HG03520 (cell line): Measurements from ENCODE around the gene ZNF467.

Experiments used
- ATAC-seq: cut with Tn5 transposase; IDR thresholded peaks from one replicate; pipeline ENCODE4 v1.9.1; 2021; ENCODE audit warnings: mild to moderate bottlenecking, moderate library complexity; ENCODE audit not compliant: unreplicated experiment

ZNF467 gene

GRCh38 chr7:149772241-149772955 is 990 bp downstream of the ZNF467 start:
- no peak for ATAC-seq

DNA sequence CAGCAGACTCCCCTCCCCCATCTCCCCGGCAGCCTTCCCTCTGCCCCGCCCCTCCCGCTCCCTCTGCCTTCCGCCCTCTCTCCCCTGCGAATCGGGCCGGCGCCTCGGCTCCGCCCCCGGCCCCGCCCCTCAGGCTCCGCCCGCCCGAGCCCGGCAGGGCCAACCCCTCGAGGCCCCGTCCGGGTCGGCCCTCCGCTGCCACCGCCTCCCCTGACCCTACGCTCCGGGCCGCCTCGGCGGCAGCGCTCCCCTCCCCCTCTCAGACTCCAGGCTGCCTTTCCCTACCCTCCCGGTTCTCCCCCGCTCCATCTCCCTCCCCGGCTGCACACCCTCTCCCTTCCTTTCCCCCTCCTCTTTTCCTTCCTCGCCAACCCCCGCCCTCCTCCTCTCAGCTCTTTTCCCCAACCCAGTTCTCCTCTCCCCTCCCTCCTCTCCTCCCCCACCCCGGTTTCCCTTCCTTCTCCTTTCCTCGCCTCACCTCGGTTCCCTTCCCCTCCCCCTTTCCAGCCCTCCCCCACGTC is 1.6 kb downstream of the ZNF467 start:
- ATAC-seq: peak; percentile 93

DNA sequence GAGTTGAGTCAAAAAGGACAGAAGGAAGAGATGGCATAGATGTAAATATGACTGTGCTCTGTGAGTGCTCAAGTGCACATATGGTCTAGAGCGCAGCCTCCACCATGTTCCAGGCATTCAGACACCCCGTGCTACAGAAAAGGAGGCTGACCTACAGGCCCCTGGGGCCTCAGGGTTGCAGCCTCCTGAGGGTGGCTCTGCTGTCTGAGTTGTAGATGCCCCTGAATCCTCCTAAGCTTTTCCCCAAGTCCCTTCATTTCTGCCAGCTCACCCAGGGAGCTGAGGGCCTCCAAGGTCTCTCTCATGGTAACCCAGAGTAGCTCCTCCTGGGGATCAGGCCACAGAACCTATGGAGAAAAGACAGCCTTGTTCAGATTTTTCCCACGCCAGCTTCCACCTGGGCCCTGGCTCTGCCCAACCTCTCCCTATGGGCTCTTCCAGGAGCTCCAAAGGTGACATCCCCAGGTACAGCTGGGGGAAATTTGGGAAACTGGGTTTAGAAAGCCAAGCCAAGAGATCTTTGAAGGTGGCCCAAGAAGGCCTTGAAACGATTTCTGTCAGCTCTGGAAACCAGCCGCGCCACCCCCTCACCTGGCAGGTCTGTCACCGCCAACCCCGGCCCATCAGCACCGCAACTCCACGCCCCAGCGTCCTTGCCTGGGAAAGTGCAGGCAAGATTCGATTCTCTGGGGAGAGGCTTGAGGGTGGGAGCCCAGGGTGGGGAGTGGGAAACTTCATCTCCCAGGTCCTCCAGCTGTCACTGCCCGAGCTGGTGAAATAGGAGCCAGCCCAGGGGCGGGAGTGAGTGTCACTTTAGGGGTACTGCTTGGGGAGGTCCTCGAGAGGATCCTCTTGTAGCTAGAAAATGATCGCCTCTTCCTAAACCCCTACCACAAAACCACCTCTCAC is 2.4 kb downstream of the ZNF467 start:
- ATAC-seq: peak; percentile 23

GRCh38 chr7:149769915-149770314 is 3.5 kb downstream of the ZNF467 start:
- ATAC-seq: no peak

- ATAC-seq: no peak
Observed at GRCh38 chr7:149768931-149769330, 4.5 kb downstream of the ZNF467 start.

GRCh38 chr7:149767068-149767467 is 6.3 kb downstream of the ZNF467 start:
- no peak for ATAC-seq

GRCh38 chr7:149766135-149766675 is 7.2 kb downstream of the ZNF467 start:
- no peak for ATAC-seq

DNA sequence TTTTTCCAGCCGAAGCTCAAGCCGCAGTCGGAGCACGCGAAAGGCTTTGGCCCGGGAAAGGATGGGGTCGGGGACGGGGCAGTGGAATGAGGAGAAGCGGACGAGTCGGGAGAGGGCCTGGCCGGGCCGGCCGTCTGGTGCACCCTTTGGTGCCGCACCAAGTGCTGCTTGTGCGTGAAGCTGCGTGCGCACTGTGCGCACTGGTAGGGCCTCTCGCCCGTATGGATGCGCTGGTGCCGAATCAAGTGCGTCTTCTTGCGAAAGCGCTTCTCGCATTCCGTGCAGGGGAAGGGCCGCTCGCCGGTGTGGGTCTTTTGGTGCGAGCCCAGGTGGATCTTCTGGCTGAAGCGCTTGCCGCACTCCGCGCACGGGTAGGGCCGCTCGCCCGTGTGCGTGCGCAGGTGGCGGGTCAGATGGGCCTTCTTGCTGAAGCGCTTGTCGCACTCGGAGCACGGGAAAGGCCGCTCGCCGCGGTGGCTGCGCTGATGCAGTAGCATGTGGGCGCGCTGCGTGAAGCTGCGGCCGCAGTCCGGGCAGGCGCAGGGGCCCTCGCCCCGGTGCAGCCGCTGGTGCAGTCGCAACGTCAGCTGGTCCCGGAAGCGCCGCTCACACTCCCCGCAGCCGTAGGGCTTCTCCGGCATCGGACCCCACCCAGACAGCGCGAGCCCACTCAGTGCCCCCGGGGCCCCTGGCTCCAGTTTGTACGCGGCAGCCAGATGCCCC is 7.8 kb downstream of the ZNF467 start:
- ATAC-seq: no peak

DNA sequence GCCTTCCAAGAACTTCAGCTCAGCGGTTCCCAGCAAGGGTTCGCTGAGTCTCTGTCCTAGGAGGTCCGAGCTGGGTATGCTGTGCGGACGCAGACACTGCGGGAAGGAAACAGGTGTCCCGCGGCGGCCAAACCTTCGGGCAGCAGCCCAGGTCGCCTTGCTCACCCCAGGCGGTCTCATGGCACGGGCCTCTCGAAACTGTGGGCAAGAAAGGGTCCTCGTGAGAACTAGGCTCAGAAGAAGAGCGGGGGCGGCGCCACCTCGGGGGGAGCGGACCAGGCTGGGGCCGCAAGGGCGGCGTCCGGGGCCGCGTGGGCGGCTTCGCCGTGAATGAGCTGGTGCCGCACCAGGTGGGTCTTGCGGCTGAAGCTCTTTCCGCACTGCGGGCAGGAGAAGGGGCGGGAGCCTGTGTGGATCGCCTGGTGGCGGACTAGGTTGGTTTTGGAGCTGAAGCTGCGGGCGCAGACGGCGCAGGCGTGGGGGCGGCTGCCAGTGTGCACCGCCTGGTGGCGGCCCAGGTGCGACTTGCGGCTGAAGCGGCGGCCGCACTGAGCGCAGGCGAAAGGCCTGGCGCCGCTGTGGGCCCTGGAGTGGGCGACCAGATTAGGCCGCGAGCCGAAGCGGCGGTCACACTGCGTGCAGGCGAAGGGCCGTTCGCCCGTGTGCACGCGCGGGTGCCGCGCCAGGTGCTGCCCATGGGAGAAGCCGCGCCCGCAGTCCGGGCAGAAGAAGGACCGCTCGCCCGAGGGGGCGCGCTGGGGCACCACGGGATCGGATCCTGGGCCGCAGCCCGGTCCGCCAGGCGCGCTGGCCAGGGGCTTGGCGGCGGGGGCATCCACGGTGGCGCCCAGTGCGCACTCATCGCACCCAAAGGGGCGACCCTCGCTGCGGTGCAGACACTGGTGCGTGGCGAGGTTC is 8.6 kb downstream of the ZNF467 start:
- no peak for ATAC-seq

GRCh38 chr7:149763563-149764240 is 9.7 kb downstream of the ZNF467 start:
- no peak for ATAC-seq

- ATAC-seq: no peak
Observed at GRCh38 chr7:149762610-149763009, 10.8 kb downstream of the ZNF467 start.

GRCh38 chr7:149762089-149762488 is 11.3 kb downstream of the ZNF467 start:
- no peak for ATAC-seq

DNA sequence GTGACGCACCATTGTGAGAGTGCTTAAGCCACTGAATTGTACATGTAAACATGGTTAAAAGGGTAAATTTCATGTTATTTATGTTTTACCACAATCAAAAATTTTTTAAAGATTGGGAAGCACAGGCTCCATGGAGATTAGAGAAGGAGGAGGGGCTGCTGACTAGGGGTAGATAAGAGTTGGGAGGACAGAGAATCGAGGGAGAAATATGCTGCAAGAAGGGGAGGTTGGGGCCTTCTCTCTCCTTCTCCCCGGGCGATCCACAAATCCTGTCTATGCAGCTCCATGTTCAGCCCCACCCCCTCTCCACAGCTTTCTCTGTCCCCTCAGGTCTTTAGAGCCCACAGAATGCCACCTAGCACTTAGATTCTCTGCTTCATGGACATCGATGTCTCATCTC is 12.1 kb downstream of the ZNF467 start:
- ATAC-seq: no peak

DNA sequence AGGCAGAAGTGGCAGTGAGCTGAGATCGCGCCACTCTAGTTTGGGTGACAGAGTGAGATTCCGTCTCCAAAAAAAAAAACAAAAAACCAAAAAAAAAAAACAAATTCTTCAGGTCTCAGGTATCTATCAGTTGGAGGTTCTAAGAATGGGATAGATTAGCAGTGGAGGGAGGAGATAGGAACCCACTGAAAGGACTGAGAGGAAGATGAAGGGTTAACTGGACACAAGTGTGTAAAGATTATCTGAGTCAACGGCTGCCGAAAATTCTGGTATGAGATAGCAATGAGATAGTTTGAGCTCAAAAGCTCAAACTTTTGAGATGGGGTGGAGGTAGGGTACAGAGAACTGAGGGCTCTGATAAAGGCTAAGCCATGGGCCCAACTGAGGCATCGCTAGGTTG is 12.8 kb downstream of the ZNF467 start:
- no peak for ATAC-seq

DNA sequence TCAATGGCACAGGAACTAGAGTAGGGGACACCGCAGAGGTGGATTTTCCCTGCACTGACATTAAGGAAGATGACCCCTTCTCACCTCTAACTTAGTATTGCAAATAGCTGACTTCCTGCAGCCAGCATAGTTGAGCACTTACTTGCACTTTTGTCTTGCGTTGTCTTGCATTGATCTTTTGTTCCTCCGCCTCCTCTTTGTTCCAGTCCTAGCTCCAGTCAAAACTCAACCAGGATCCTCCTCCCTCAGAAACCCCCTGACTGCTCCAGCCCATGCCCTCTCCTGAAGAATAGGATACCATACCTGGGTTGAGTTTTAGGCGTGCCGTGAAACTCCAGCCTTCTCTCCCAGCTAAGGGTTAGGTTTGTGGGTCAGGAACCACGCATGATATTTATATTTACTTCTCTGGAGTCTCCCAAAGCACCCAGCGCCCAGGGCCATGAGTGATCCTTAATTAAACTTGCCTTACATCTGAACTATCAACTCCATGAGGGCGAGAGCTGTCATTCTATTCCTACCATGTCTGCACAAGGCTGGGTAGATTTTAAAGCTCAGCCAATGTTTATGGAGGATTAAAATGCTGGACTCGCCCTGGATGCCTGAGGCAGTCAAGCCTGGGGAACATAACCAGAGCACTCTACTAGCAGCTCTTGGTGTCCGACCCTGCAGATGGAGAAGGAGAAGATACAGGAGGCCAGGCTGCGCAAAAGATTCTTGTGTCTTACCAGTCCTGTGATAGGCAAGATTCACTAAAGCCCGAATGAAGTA is 14.1 kb downstream of the ZNF467 start:
- no peak for ATAC-seq

DNA sequence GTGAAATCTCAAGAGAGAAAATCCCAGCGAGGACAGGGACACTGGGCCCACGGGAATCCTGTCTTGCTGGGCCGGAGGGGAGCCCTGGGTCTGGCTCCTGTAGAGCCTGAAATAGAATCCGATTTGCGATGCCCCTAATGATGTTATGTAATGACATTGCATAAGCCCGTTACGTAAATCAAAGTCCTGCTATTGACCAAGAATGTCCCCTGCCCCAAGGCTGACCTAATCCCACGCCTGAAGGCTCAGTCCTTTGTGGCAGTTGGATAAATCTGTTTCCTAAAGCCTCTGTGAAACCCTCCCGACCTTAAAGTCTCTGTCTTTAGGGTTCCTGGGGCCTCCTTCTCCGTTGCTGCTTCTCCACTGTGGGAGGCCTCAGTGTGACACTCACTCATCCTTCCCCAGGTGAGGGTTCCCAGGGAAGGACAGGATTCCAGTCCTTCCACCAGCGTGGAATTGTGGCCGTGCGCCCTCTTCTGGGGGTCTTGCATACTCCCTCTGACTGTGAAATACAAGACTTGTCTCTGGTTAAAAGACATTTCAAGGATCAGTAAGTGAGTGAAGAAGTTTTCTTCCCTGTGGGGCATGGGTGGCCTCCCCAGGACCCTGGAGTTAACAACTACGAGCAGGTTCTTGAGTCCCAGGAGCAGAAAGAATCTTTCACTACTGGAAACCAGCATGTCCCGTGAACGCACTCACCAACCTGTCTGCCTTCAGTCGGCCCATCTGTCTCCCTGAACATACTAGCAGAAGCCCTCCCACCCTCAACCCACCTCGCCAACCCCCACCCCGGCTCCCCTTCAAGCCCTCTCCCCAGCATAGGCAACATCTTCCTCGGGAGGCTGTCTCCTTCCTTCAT is 19.8 kb downstream of the ZNF467 start:
- no peak for ATAC-seq

GRCh38 chr7:149752646-149753045 is 20.7 kb downstream of the ZNF467 start:
- ATAC-seq: no peak
